ENCODE data around the gene ARL10. TPM values are rescaled to one million over a fixed set of nuclear protein-coding genes. Genes with fewer than 3 reads are reported as not detected.
A peak's percentile ranks its signal among the peaks of the same experiment; 100 is the strongest.

The ARL10 gene
- total RNA-seq, 1 experiment from 2014 or later, result 3.8 TPM

DNA sequence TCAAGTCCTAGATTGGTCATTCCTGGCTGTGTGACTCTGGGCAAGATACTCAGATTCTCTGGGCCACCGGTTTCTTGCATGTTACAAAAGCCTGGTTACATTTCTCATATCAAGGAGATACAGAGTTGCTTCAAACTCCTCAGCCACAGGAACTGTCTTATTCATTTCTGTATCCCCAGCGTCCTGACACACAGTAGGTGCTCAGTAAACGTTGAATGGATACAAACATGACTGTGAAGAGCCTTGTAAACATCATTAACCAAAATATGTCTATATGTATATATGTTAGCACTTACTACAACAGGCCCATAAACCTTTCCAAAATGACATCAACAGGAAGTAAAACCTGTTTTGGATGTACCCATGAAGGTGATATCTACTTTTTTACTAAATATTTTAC, 49.4 kb downstream of the ARL10 start:
- TF ChIP-seq, protein P1, sequence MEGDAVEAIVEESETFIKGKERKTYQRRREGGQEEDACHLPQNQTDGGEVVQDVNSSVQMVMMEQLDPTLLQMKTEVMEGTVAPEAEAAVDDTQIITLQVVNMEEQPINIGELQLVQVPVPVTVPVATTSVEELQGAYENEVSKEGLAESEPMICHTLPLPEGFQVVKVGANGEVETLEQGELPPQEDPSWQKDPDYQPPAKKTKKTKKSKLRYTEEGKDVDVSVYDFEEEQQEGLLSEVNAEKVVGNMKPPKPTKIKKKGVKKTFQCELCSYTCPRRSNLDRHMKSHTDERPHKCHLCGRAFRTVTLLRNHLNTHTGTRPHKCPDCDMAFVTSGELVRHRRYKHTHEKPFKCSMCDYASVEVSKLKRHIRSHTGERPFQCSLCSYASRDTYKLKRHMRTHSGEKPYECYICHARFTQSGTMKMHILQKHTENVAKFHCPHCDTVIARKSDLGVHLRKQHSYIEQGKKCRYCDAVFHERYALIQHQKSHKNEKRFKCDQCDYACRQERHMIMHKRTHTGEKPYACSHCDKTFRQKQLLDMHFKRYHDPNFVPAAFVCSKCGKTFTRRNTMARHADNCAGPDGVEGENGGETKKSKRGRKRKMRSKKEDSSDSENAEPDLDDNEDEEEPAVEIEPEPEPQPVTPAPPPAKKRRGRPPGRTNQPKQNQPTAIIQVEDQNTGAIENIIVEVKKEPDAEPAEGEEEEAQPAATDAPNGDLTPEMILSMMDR (IDR thresholded peaks at IDR 0.05; ENCODE audit: unreplicated experiment), result no peak
- DNase-seq, result no peak
- peak overlapping the region; percentile 79 for H3K4me3 Mint-ChIP-seq (ENCODE audit: low read depth, unreplicated experiment)
- no peak overlapping the region for H3K27ac Mint-ChIP-seq (ENCODE audit: unreplicated experiment)
- TSS peak; percentile 68 for BruUV-seq (replicated peaks)
- H3K9me3 Mint-ChIP-seq (ENCODE audit: low read depth, unreplicated experiment), result no peaks in the 10 kb centered on the region
- CTCF ChIA-PET, result interaction anchor here (0.5 kb wide), 1 partner anchor 14 kb away, joined by 3 read pairs; no protein-coding TSS in a partner anchor
- intact Hi-C loops (cut with micrococcal nuclease; ENCODE audit: unreplicated experiment), result loop anchor here (5.0 to 10.0 kb wide), 2 partner anchors 123 to 200 kb away; partner anchors contain the start of genes GPRIN1 and RNF44
- peaks cover 63% of the 10 kb centered on the region for H3K4me1 Mint-ChIP-seq (ENCODE audit: low read depth, unreplicated experiment)
- H3K27me3 Mint-ChIP-seq (ENCODE audit: unreplicated experiment), result no peaks in the 10 kb centered on the region
- H3K36me3 Mint-ChIP-seq (ENCODE audit: insufficient read depth, unreplicated experiment), result peaks cover 38% of the 10 kb centered on the region

DNA sequence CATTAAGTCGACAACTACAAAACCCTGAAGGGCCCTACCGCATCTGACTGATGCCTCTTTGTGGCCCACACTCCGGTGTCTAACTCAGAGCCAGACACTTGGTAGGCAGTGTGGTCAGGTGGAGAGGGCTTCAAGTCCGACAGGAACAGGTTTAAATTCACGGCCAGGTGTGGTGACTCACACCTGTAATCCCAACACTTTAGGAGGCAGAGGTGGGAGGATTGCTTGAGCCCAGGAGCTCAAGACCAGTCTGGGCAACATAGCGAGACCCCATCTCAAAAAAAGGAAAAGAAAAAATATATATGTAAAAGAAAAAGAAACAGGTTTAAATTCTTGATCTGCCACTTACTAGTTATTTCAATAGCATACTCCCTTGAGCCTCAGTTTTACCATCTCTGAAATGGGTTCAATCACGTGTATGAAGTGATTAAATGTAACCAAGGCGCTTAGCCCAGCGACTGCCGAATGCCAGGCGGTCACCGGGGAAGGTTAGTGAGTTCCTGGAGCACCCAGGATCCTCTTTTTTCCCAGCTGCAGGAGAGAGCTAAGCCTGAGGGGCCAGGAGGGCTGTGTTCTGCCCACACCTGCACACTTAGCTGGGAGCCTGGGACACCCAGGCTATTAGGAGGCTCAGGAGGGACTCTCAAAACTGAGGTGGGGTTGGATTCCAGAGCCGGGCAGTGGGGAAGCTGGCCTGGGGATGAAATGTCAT, 50.1 kb downstream of the ARL10 start:
- Mint-ChIP-seq H3K4me1 (ENCODE audit: low read depth, unreplicated experiment) (peaks cover 60% of the 10 kb centered on the region), H3K9me3 (ENCODE audit: low read depth, unreplicated experiment) (peaks cover 1% of the 10 kb centered on the region), H3K27ac (ENCODE audit: unreplicated experiment) (peak overlapping the region; percentile 47), H3K4me3 (ENCODE audit: low read depth, unreplicated experiment) (peak overlapping the region; percentile 79), H3K27me3 (ENCODE audit: unreplicated experiment) (no peaks in the 10 kb centered on the region), H3K36me3 (ENCODE audit: insufficient read depth, unreplicated experiment) (peaks cover 34% of the 10 kb centered on the region)
- no TSS peak for BruUV-seq (replicated peaks)
- no peak for DNase-seq
- CTCF ChIA-PET, result interaction anchor here (0.6 to 3.6 kb wide), 3 partner anchors 33 to 88 kb away, joined by 3 to 31 read pairs (median 4); partner anchors contain the start of gene FAF2
- intact Hi-C loops (cut with micrococcal nuclease; ENCODE audit: unreplicated experiment), result loop anchor here (5.0 to 10.0 kb wide), 2 partner anchors 122 to 199 kb away; partner anchors contain the start of genes GPRIN1 and RNF44
- TF ChIP-seq, protein P1 (IDR thresholded peaks at IDR 0.05; ENCODE audit: unreplicated experiment), result no peak

DNA sequence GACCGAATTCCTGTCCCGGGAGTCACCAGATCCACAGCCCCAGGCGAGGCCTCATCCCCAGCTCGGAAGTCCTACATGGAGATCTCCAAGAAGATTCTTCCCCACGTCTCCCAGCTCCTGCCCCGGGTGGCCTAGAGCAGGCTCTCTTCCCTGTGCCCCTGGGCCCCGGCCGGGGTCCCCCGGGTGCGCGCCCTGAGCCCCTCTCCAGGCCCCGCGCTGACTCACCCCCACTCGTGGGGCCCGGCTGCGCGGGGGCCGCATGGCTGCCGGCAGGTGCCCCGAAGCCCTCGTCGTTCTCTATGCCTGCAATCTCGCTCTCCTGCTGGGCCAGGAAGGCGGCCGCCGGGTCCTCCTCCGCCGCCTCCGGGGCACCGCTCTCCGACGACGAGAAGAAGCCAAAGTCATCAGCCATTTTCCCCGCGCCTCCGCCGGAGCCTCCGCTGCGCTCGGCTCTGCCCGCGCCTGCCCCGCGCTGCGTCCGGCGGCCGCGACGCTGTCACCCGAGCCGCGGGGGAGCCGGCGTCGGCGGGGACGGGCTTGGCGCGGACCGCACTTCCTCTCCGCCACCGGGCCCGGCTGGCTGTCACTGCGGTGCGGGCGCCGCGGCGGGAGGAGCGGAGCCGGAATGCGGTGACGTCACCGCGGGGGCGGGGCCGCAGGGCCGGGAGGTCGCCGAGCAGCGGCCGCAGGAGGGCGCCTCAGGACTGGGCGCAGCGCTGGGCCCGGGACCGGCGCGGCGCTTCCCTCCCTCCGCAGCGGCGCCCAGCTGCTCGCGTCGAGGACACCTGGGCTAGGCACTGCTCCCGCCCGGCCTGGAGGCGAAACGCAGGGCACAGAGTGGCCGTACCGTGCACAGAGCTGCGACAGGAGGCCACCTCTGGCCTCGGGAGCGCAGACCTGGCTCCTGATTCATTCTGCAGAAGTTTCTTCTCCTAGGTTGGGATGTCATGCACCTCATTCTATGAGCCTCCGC, 51.0 kb downstream of the ARL10 start, which contains the start of gene CLTB:
Gene CLTB, minus strand, starts transcription at position 588 of the 973 bp plus-strand sequence. Its CDS starts 176 bp downstream, at position 412.
- no peaks in the 10 kb centered on the region for H3K27me3 Mint-ChIP-seq (ENCODE audit: unreplicated experiment)
- peak; percentile 94 for DNase-seq

More for the DNA sequence above, 51.0 kb downstream of the ARL10 start, which contains the start of gene CLTB:
- TF ChIP-seq, protein P1 (IDR thresholded peaks at IDR 0.05; ENCODE audit: unreplicated experiment), result peak; percentile 73
- intact Hi-C loops (cut with micrococcal nuclease; ENCODE audit: unreplicated experiment), result loop anchor here (2.0 to 10.0 kb wide), 3 partner anchors 33 to 199 kb away; partner anchors contain the start of genes FAF2, GPRIN1 and RNF44
- Mint-ChIP-seq H3K4me1 (ENCODE audit: low read depth, unreplicated experiment) (peaks cover 51% of the 10 kb centered on the region), H3K9me3 (ENCODE audit: low read depth, unreplicated experiment) (peaks cover 4% of the 10 kb centered on the region), H3K4me3 (ENCODE audit: low read depth, unreplicated experiment) (peak within 1 kb of the TSS; percentile 79), H3K36me3 (ENCODE audit: insufficient read depth, unreplicated experiment) (peaks cover 30% of the 10 kb centered on the region), H3K27ac (ENCODE audit: unreplicated experiment) (peak within 1 kb of the TSS; percentile 78)
- BruUV-seq (replicated peaks), result no TSS peak
- CTCF ChIA-PET, result interaction anchor here (0.6 to 3.6 kb wide), 6 partner anchors 12 to 87 kb away, joined by 3 to 31 read pairs (median 3); partner anchors contain the start of gene FAF2
